Smooth muscle cell (in vitro differentiated cells): ENCODE measurements around the gene KCTD13. TPM values are rescaled to one million over a fixed set of nuclear protein-coding genes. Genes with fewer than 3 reads are reported as not detected.

Experiments
- DNase-seq: peaks from one replicate; lab custom pipeline; 2025; ENCODE audit not compliant: unreplicated experiment; lab: John Stamatoyannopoulos, UW
- H2AFZ ChIP-seq: fragments of 200-600 bp; sonication (generic); 2 replicates; pipeline ENCODE4 v1.6.0; 2016; ENCODE audit warnings: antibody characterized with exemption, low read depth, mild to moderate bottlenecking
- H3F3A ChIP-seq: fragments of 200-600 bp; sonication (generic); 2 replicates; pipeline ENCODE4 v1.6.0; 2017; ENCODE audit warnings: antibody characterized with exemption, low read depth
- H3K27ac ChIP-seq: fragments of 200-600 bp; sonication (generic); 2 replicates; pipeline ENCODE4 v1.5.1; 2016; ENCODE audit warnings: low read depth, mild to moderate bottlenecking
- H3K27me3 ChIP-seq: fragments of 200-600 bp; sonication (generic); 2 replicates; pipeline ENCODE4 v1.6.1; 2016; ENCODE audit warnings: low read depth, mild to moderate bottlenecking
- H3K36me3 ChIP-seq: fragments of 200-600 bp; sonication (generic); 2 replicates; pipeline ENCODE4 v1.5.1; 2016; ENCODE audit warnings: low read depth
- H3K4me1 ChIP-seq: fragments of 200-600 bp; sonication (generic); 2 replicates; pipeline ENCODE4 v1.5.1; 2016; ENCODE audit warnings: low read depth
- H3K4me2 ChIP-seq: fragments of 200-600 bp; sonication (generic); 2 replicates; pipeline ENCODE4 v1.6.0; 2016; ENCODE audit warnings: mild to moderate bottlenecking
- H3K4me3 ChIP-seq: fragments of 200-600 bp; sonication (generic); 2 replicates; pipeline ENCODE4 v1.5.1; 2016; ENCODE audit warnings: mild to moderate bottlenecking
- H3K79me2 ChIP-seq: fragments of 200-600 bp; sonication (generic); 2 replicates; pipeline ENCODE4 v1.6.0; 2016; ENCODE audit warnings: low read depth, mild to moderate bottlenecking
- H3K9ac ChIP-seq: fragments of 200-600 bp; sonication (generic); 2 replicates; pipeline ENCODE4 v1.6.0; 2016; ENCODE audit warnings: low read depth
- H3K9me3 ChIP-seq: fragments of 200-600 bp; sonication (generic); replicated peaks from 2 replicates; pipeline ENCODE4 v1.5.1; 2016; ENCODE audit warnings: low read depth
- H4K20me1 ChIP-seq: fragments of 200-600 bp; sonication (generic); 2 replicates; pipeline ENCODE4 v1.6.0; 2016; ENCODE audit warnings: low read depth
- CTCF ChIP-seq: fragments of 200-600 bp; sonication (generic); IDR thresholded peaks from 2 replicates; pipeline ENCODE4 v1.5.1; 2017; ENCODE audit warnings: borderline replicate concordance, mild to moderate bottlenecking, antibody characterized with exemption; ENCODE audit not compliant: insufficient read depth, poor library complexity, severe bottlenecking
- WGBS: methylation state at CpG from one replicate; pipeline ENCODE4 v1.1.7; 2016; ENCODE audit warnings: low lambda C conversion rate; 5-methylcytosine and 5-hydroxymethylcytosine counted together
- polyA plus RNA-seq: library from polyadenylated mRNA; unstranded; fragments of >200 nt; fragmentation: Nextera tagmentation; extraction: Ambion mirVana; gene quantifications from 2 replicates; pipeline ENCODE4 v1.2.1, GENCODE V29; 2016
- total RNA-seq: library from RNA; depleted of rRNA; stranded (reverse); fragments of >200 nt; gene quantifications from 2 replicates; pipeline ENCODE4 v1.2.3, GENCODE V29; 2014

KCTD13 gene
- total and polyA plus RNA-seq, 2 experiments from 2014 or later, result 16.3 to 23.6 TPM

- Histone ChIP-seq H3K79me2 (no peaks in the 10 kb centered on the region), H3K36me3 (no peaks in the 10 kb centered on the region), H3K9ac (no peak overlapping the region), H3F3A (no peaks in the 10 kb centered on the region), H4K20me1 (no peaks in the 10 kb centered on the region), H3K27me3 (no peaks in the 10 kb centered on the region), H3K4me1 (no peaks in the 10 kb centered on the region), H3K27ac (no peak overlapping the region), H3K4me2 (no peak overlapping the region), H3K4me3 (no peak overlapping the region), H3K9me3 (no peaks in the 10 kb centered on the region), H2AFZ (no peak overlapping the region)
- TF ChIP-seq CTCF, result no peak
- WGBS, result 68% methylated on average over 2 of the region's 2 CpGs
- DNase-seq, result no peak
Measured at GRCh38 chr16:29909391-29909790, 16.6 kb downstream of the KCTD13 start.

GRCh38 chr16:29908719-29909220 lies 17.3 kb downstream of the KCTD13 start:
- Histone ChIP-seq H3K9me3 (no peaks in the 10 kb centered on the region), H3K27me3 (no peaks in the 10 kb centered on the region), H3K36me3 (no peaks in the 10 kb centered on the region), H3F3A (no peaks in the 10 kb centered on the region), H4K20me1 (no peaks in the 10 kb centered on the region), H3K4me3 (no peak overlapping the region), H3K4me2 (no peak overlapping the region), H3K9ac (no peak overlapping the region), H3K4me1 (no peaks in the 10 kb centered on the region), H3K79me2 (peaks cover 4% of the 10 kb centered on the region), H2AFZ (no peak overlapping the region), H3K27ac (no peak overlapping the region)
- no peak for TF ChIP-seq CTCF
- DNase-seq, result no peak
- 94% methylated on average over 2 of the region's 2 CpGs for WGBS

GRCh38 chr16:29907973-29908372 lies 18.1 kb downstream of the KCTD13 start:
- Histone ChIP-seq H3K4me2 (no peak overlapping the region), H4K20me1 (no peaks in the 10 kb centered on the region), H3K4me1 (no peaks in the 10 kb centered on the region), H3K27me3 (no peaks in the 10 kb centered on the region), H3K27ac (no peak overlapping the region), H3K9me3 (no peaks in the 10 kb centered on the region), H3F3A (no peaks in the 10 kb centered on the region), H3K9ac (no peak overlapping the region), H3K4me3 (no peak overlapping the region), H3K79me2 (peaks cover 9% of the 10 kb centered on the region), H3K36me3 (no peaks in the 10 kb centered on the region), H2AFZ (no peak overlapping the region)
- 79% methylated on average over 2 of the region's 2 CpGs for WGBS
- no peak for DNase-seq
- TF ChIP-seq CTCF, result no peak

GRCh38 chr16:29906520-29907244 lies 19.3 kb downstream of the KCTD13 start:
- H3K4me2 ChIP-seq, result no peak overlapping the region
- H3K9me3 ChIP-seq, result no peaks in the 10 kb centered on the region
- H3K27me3 ChIP-seq, result no peaks in the 10 kb centered on the region
- H3F3A ChIP-seq, result no peaks in the 10 kb centered on the region
- H4K20me1 ChIP-seq, result peaks cover 3% of the 10 kb centered on the region
- H3K9ac ChIP-seq, result no peak overlapping the region
- no peak overlapping the region for H2AFZ ChIP-seq
- no peaks in the 10 kb centered on the region for H3K4me1 ChIP-seq
- no peak overlapping the region for H3K4me3 ChIP-seq
- peaks cover 21% of the 10 kb centered on the region for H3K79me2 ChIP-seq
- DNase-seq, result no peak
- no peak for TF ChIP-seq CTCF
- 93% methylated on average over 20 of the region's 23 CpGs for WGBS
- no peak overlapping the region for H3K27ac ChIP-seq
- H3K36me3 ChIP-seq, result no peaks in the 10 kb centered on the region
